Activated gamma-delta T cell treated with Interleukin-2 at 50 U/mL for 16 hours (primary cell): ENCODE data around the gene PAPPA2.

Experiments
- DNase-seq: peaks from one replicate; pipeline ENCODE4 v3.0.0-alpha.2; 2020

The PAPPA2 gene

DNA sequence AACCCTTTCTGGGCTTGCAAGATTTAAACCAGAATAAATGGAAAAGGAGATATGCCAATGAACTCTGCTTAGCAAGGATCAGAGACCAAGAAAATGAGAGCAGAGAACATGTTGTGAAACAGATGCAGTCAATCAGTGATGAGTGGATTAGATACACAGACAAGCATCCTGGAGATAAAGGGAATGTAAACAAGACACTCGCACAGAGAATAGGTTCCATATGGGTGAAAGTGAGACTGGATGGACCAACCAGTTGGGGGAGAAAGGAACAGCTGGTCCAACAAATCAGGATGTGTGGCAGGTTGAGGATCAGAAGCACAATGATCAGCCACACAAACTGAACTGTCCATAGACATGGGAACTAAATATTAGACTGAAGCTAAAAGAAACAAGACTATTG lies 363.3 kb downstream of the PAPPA2 start:
- no peak for DNase-seq

DNA sequence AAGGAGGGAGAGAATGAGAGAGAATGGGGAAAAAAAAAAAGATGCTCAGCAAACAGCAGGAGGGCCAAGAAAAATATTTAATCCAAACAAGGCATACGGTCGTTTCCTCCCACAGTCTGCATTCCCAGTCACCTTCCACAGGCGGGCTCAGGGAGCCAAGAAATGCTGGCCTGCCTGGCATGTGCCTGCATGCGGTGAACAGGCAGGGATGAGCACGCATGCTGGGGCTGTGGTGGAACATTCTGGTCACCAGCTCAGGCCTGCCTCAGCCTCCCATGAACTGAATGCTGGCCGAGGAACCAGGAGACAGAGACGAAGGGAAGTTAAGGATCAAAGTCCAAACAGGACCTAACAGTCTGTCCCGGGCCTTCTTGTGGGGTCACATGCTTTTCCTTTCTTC lies 366.3 kb downstream of the PAPPA2 start:
- no peak for DNase-seq

DNA sequence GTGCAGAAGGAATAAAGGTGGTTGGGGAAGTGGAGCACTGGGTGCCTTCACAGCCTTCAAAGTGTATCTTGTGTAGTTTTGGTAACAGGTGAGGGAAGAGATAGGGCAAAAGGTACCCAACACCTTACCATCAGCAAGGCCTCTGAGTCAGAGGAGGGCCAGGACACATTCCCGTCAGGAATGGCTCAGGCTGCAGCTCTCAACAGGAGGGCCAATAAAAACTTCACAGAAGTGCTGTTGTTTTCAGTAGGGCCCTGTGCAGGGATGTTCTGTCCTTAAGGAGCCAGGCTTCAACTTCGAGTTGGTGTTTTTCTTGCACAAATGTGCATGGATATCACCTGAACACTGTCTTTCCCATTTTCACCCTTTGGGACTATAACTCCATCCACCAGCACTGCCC lies 368.2 kb downstream of the PAPPA2 start:
- no peak for DNase-seq

DNA sequence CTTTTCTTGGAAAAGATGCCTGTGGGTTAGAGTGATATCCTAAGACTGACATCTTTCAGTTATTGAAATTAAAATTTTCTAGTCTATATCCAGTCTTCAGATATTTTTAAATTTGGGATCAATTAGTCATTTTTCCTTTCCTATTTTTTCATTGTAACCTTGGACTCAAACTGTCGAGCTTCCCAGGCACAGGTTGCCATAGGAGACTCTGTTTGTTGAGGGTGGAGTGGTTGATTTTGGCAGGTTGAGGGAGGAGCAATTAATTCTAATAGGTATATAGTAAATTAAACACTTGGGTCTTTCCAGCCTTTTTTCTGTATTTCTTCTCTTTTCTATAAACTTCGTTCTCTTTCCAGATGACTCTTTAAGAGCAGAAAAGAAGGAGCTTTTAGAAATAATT lies 374.7 kb downstream of the PAPPA2 start:
- no peak for DNase-seq

DNA sequence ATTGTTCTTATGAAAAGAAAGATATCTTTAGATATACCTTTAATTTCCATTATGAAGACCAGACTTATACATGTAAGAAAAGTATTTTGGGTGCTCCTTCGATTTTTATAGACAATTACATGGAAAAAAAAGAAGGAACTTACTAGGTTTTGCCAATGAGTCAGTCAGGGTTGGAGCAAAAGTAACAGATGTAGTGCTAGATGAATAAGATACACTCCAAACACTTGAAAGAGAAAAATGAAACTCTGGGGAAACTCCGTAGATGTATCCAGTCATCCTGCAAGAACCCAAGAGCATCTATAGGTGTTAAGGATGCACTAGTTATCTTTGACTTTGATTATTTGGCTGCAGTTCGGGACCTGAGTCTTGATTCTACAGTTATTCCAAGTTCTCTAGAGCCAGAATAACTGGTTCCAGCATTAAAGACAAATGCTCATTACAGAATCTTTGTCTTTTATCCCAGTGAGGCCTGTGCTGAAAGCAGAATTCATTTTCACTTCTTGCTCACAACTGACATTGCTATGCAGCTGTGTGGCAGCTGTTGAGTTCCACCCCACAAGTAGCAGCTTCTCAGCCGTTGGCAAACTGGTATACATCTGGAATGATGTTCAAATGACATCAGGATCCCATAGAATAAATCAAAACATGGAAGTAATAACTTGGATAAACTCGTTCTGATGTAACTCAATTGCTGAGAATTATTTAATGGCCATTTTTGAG lies 375.5 kb downstream of the PAPPA2 start:
- DNase-seq, result no peak

DNA sequence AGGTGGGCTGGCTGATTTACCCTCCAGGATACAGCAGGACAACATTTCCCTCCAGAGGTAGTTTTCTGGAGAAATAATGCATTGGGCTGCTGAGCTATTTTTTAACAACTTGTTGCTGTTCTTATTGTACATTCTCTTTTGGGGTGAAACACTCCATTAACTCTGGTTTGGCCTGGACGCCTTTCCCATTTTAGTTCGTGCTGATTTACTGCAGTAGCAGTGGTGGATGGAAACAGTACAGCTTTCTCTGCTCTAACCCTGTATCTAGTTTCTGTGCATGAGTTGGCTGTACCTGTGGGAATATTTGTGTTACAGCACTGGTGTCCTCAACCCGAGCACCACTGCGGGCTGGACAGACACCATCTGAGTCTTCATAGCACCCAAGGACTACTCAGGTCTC lies 376.2 kb downstream of the PAPPA2 start:
- no peak for DNase-seq

DNA sequence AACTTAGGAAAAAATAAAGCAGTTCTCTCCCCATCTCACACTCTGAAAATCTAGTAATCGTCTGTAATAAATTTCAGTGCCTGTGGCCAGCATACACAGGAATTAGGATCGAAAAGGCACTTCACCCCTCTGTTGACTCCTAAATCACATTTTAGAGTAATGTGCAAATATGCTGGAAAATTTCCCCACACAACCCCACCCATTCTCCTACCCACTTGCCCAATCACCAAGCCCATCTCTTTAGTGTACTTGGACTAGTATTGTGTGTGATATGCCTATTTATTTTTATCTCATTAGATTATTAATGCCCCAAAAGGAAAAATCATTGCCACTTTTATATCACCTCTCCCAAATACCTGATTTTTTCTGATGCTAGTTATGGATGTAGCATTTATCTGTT lies 378.3 kb downstream of the PAPPA2 start:
- DNase-seq, result no peak

DNA sequence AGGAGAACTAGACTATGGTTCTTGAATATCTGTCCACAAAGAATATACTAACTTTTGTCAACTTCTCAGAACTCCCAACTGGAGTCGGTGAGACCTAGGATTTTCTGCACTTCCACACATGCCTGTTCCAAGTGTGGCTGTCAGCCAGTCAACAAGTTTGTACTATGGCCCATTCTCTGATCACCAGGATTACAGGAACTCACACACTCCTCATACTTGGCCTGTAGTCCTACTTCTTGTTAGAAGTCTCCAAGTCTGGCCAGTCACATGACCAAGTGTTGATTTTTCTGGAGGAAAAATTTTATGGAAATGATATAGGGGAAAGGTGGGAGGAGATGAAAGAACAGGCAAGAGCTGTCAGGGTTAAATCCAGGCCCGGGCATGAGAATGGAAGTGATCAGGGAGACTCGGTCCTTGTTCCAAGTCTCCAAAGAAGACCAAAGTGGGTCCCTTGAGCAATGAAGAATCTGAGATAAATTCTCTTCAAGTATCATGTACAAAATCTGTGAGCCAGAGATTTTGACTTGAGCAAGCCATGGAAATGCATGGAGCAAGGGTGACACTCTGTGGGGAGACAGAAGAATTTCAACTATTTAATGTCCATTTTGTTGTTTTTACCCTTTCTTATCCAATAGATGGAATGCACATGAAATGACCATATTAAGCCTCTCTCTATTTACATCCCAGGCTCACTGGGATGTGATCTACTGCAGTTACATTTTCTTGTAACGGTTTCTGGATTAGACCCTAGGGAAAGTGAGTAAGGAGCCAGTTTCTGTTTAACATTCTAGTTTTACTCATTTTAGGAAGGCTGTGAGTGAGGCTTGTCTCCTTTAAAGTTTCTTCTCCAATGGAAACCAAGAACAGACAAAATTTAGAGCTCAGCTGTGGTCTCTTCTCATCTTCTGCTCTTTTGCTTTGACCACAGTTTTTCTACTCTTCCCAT lies 380.6 kb downstream of the PAPPA2 start:
- DNase-seq, result no peak

DNA sequence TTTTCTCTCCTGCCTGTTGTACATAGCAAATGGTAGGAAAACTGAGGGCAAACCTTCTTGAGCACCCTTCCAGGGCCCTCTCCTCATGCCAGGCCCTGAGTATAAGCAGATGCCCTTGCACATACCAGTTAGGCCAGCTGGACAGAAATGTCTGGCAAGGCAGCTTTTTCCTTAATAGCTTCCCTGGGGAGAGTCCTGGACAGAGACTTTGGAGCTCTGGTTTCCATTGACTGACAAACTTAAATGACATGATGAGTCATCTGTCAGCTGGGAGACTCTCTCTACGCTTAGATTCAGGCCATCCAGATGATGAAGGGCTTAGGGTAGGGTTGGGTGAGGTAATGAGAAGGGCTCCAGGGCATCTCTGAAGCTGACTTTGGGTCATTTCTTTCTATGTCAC lies 384.1 kb downstream of the PAPPA2 start:
- no peak for DNase-seq

DNA sequence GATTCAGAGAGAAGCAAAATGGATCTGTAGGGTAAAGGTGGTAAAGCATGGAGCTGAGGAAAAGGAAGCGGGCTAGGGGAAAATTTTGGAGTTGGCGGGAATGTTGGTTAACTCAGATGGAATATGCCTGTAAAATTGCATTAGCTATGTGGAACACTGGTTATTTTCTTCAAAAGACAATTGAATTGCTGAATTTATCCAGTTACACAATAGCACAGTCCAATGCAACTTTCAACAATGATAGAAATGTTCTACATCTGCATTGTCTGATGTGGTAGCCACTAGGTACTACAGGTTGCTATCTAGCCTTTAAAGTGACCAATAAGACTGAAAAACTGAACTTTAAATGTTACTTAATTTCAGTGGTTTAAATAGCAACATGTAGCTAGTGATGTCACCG lies 386.3 kb downstream of the PAPPA2 start:
- no peak for DNase-seq

DNA sequence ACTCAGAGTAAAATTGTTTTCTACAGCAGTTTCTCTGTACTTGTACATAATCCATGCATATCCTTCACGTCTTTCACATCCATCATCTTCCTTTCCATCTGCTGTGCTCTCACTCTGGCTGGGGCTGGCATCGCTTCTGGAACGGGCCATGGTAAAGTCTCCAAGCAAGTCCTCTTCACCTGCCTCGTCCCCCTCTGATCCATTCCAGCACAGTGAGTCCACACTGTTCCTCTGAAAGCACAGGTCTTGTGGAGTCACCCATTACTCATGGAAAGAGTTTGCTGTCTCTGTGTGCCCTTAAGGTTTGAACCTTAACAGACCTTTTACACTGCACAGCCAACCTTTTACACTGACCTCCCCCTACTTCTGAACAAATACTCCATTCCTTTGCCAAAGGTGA lies 387.9 kb downstream of the PAPPA2 start:
- no peak for DNase-seq

DNA sequence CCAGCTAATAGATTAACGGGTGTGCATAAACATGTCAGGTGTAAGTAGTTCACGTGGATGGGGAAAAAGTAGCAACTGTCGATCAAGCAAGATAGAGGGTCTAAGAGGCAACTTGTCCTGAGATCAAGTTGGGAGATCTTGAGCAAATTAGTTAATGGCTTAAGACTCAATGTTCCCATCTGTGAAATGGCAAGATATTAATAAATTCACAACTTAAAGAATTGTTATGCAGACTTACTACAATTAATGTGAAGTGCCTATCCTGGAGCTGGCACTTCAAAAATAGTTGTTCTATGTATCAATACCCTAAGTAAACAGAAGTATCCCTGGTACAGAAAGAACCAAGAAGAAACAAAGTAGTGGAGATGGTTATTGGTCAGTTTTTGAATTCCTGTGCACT lies 389.1 kb downstream of the PAPPA2 start:
- no peak for DNase-seq

DNA sequence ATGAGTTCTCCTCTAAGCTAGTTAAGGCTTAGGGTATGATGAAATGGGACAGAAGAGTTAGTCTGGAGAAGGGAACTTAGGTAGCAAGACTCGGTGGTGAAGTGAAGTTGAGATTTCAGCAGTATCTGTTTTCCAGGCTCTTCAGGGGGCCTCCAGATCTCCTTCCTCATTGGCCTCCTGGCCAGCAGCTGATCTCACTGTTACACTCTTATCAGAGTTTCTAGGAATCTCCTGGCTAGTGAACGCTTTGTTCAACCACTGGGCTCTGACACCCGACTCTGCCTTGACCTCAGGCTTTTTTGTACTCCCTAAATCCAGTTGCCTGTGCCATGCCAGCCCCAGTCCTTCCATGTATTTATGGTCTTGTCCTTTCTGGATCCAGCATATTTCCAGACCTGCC lies 390.5 kb downstream of the PAPPA2 start:
- DNase-seq, result no peak

DNA sequence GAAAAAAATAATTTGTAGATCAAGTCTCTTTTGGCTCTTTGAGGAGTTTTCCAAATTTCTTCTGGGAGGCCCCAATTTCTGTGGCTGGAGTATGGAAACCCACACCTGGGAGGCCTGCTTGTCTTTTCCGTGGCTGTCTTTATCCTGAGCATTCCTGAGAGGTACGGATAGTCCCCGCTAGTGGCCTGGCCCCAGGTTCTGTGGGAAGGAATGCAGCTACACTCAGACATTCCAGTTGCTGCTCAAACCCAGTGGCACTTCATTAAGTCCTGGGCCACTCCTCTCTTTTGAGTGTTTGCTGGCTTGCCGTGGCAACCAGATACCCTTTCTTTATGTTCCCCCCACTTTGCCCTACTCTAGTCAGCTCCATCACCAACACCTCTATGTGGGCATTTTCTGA lies 391.1 kb downstream of the PAPPA2 start:
- no peak for DNase-seq

DNA sequence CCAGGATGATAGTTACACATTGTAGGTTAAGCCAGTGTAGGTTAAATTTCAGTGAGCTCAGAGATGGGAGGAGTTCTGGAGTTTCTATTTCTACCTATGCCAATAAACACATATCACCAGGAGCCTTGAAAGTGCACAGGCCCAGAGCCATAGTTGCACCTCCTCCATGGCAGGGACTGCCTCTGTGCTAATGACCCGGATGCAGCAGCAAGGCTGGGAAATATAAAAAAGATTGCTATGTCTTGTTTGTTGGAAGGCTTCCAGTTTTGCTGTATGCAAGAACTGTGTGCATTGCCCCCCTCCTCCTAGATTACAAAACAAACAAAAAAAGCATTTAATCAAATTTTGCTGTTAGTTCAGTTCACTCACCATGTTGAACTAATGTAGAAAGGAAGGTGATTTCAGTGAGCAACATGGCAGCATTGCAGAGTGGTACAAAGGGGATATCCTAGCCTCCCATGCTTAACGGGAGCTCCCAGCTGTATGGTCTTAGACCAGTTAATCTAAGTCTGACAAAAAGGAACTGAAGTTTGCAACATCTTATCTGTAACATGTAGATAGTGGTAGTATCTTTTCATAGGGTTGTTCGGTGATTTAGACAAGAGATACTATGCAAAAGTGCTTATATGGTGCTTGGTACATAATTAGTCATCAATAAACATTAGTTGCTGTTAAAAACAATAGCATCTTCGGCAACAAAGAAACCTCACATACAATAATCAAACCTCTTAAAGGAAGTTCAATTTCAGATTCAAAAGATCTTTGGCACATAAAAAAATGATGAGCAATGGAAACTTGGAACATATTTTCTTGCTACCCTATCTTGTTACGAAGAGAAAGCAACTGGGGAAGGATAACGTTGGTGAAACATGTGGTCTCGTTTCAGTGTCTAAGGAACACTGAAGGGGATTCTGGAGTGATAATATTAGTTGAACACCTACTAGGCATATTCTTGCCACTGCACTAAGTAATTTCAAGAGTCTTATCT lies 392.1 kb downstream of the PAPPA2 start:
- DNase-seq, result no peak

DNA sequence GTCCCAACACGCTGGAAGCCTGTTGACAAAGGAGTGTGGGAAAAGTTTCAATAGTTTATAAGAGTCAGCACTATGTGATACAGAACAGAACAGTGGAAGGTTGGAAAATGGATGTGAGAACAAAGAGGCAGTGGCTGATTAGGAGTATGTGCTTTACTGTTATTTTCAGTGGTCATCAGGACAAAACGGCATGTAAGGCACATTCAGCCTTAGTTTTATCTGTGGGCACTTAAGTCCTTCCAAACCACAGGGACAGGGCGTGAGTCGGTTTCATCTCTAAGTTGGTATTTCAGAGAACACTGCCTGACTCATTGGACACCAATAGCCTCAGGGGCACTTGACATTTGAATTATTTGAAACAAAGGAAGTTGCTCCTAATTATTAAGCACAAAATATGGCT lies 394.7 kb downstream of the PAPPA2 start:
- no peak for DNase-seq

DNA sequence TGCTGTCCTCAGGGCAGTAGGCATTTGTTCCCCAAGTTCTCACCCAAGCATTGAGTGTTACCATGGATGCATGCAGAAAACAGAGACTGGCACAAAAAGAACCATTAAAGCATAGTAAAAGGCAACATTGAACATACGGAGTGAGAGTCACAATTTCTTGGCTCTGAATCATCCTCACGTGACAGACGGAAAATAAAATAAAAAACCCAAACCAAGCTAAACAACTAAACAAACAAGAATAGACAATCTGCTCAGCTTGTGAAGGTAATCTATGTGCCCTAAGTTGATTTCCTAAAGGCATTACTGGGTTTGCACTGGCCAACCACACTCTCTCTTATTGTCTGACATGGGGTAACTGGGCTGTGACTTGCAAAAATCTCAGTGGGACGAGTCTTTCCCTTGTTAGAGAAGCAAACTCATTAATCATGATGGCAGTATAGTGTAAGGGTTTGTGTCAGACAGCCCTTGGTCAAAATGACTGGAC lies 395.5 kb downstream of the PAPPA2 start:
- no peak for DNase-seq

DNA sequence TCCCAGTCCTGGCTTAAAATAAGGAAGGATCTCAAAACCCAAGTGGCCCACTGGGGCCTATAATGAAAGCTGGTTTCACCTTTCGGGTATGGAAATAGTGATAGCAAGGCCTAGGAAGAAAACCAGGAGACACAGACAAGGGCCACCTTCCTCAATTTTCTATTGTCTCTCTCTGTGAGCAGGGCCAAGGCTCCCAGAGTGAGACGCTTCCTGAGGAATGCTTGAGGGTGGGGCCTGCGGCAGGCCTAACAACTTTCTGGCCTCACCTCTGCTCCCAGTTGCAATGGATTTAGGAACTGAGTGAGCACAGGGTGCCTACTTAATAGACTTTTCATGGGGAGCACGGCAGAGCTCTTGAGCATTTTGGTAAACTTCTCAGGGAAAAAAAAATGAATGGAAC lies 400.6 kb downstream of the PAPPA2 start:
- DNase-seq, result no peak

DNA sequence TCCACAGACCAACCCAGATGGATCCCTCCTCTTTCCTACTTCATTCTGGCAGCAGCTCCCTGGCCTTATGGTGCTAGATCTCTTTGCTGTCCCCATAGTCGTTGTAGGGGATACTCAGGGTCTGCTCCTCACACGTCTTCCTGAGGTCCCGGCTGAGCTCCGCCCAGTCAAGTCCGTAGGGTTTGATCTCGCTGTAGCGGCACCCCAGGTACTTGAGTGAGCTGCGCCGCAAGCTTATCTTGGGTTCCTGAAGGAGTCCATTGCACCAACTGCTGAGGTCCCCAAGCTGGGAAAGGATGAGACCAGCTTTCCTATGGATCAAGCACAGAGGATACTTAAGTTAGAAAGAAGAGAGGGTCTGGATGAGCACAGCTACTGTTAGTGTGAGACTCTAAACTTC lies 401.2 kb downstream of the PAPPA2 start:
- DNase-seq, result no peak

DNA sequence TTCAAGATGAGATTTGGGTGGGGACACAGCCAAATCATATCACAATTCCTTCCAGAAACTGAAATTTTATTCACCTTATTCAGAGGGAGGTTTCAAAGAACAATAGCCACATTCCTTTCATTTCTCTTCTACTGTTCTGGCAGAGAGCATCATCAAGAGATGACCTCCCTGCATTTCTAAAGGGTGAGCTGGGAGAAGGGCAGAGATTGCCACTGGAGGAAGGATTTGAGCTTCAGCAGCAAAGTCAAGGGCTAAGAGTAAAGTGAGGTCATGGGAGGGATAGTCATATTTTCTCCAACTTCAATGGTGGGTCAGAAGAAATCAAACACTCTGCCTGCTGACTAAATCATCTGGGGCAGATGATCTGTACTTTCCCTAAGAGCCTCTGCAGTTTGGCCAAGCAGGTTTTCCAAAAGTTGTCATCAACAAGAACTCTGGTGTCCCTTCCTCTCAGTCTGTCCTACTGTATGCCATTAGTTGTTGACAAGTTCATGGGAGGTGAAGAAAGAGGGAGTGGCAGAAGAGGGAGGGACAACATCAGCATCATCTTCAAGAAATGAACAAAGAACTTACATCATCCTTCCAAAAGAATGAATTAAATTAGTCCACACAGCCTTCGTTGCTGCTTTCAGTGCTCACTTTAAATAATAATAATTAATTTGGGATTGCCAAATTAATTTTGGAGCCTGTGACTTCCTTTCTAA lies 403.2 kb downstream of the PAPPA2 start:
- DNase-seq, result no peak

DNA sequence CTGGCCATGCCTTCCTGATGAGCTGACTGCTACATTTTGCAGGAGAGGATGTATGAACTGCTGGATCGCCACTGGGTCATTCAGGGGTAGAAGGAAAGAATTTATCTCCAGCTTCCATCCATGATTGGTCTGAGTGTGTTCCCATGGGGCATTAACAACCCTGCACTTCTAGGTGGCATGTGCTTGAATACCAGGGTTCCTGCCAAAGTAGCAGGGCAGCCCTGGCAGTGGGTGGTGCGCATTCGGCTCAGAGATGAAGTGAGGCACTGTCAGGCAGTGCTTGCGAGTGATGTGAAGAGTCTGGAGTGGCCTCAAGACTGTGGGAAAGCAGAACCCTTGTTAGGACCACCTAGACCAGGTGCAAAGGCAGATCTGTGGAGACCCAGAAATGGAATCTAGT lies 406.6 kb downstream of the PAPPA2 start:
- no peak for DNase-seq

DNA sequence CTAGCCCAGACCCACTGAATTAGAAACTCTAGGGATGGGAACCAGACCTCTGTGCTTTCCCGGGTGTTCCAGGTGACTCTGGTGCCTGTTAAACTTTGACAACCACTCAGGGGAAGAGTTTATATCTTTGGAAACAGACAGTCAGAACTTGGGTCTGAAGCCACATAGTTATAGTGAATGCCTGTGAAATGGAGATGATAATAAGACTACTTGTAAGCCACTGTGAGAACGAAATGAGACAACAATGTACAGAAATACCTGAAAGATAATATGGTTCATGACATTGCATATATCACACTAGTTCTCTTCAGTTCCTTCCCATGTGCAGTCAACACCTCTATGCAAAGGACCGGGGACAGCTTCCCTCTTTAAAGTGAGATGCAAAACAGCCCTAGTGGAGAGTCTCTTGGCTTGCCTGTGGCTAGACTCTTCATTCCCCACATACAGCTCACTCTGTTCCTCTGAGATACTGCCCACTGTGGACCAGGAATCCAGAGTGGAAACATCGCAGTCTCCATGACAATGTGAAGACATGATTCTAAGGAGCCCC lies 414.1 kb downstream of the PAPPA2 start:
- no peak for DNase-seq
